ENCODE data around the gene OIP5.

DNA sequence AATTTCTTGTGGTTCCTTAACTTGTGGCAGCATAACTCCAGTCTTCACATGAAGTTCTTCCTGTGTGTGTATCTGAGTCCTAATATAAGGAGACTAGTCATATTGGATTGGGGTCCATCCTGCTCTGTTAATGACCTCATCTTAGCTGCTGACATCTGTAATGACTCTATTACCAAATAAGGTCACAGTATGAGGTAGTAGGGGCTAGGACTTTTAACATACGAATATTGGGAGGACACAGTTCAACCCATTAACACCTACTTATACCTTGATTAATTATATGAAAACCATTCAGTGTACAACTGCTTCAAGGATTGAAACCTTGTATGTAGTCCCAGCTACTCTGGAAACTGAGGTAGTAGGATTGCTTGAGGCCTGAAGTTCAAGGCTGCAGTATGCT, 43.9 kb downstream of the OIP5 start:
- no peak for TF ChIP-seq POLR2AphosphoS5 (IDR thresholded peaks at IDR 0.05; ENCODE audit: borderline replicate concordance, low read depth, low read length)
- no peak for TF ChIP-seq EZH2 (IDR thresholded peaks at IDR 0.05)
- no peak for TF ChIP-seq FOXP2 (optimal IDR thresholded peaks at IDR 0.05; ENCODE audit: control extremely low read depth, extremely low read length, insufficient read depth)

Measured in SK-N-MC (cell line).